Tongue (tissue), 2 donors: ENCODE results near the gene SRC. TPM values are rescaled to one million over a fixed set of nuclear protein-coding genes. Genes with fewer than 3 reads are reported as not detected.

ENCODE experiments used
- DNase-seq: peaks from one replicate; pipeline ENCODE4 v3.0.0-alpha.2; 2015
- total RNA-seq: library from RNA; depleted of rRNA; stranded (reverse); fragments of >200 nt; gene quantifications from one replicate; pipeline ENCODE4 v1.2.3, GENCODE V29; 2014

Gene SRC
- total RNA-seq, 1 donor from 2014 or later = 54.3 TPM

GRCh38 chr20:37315021-37315451 lies 30.9 kb upstream of the SRC start:
- DNase-seq = no peak

GRCh38 chr20:37315452-37316110 lies 30.4 kb upstream of the SRC start:
- DNase-seq = no peak

GRCh38 chr20:37316116-37316774 lies 29.7 kb upstream of the SRC start:
- no peak for DNase-seq

GRCh38 chr20:37316775-37317170 lies 29.2 kb upstream of the SRC start:
- DNase-seq = no peak

- no peak for DNase-seq
Measured at GRCh38 chr20:37317316-37317715, 28.6 kb upstream of the SRC start.

GRCh38 chr20:37317994-37318640 lies 27.8 kb upstream of the SRC start:
- DNase-seq = no peak

- DNase-seq = no peak
Measured at GRCh38 chr20:37319151-37319671, 26.7 kb upstream of the SRC start.

GRCh38 chr20:37323985-37324384 lies 22.0 kb upstream of the SRC start:
- DNase-seq = no peak

- DNase-seq = no peak
Measured at GRCh38 chr20:37325206-37325605, 20.7 kb upstream of the SRC start.

- no peak for DNase-seq
Measured at GRCh38 chr20:37326666-37327065, 19.3 kb upstream of the SRC start.

- no peak for DNase-seq
Measured at GRCh38 chr20:37327748-37328147, 18.2 kb upstream of the SRC start.

GRCh38 chr20:37328149-37328945 lies 17.6 kb upstream of the SRC start:
- no peak for DNase-seq

- DNase-seq = no peak
Measured at GRCh38 chr20:37329481-37330165, 16.3 kb upstream of the SRC start.

- DNase-seq = no peak
Measured at GRCh38 chr20:37330316-37330715, 15.6 kb upstream of the SRC start.

- DNase-seq = no peak
Measured at GRCh38 chr20:37331060-37331857, 14.7 kb upstream of the SRC start.

GRCh38 chr20:37333130-37333847 lies 12.7 kb upstream of the SRC start:
- no peak for DNase-seq

- DNase-seq = no peak
Measured at GRCh38 chr20:37333848-37334318, 12.1 kb upstream of the SRC start.

GRCh38 chr20:37334450-37334849 lies 11.5 kb upstream of the SRC start:
- no peak for DNase-seq

- no peak for DNase-seq
Measured at GRCh38 chr20:37335642-37336368, 10.1 kb upstream of the SRC start.
